HG03460 (cell line): ENCODE measurements around the gene ATIC.

Experiments
- ATAC-seq: cut with Tn5 transposase; IDR thresholded peaks from one replicate; pipeline ENCODE4 v1.9.1; 2021; ENCODE audit not compliant: unreplicated experiment

The ATIC gene

DNA sequence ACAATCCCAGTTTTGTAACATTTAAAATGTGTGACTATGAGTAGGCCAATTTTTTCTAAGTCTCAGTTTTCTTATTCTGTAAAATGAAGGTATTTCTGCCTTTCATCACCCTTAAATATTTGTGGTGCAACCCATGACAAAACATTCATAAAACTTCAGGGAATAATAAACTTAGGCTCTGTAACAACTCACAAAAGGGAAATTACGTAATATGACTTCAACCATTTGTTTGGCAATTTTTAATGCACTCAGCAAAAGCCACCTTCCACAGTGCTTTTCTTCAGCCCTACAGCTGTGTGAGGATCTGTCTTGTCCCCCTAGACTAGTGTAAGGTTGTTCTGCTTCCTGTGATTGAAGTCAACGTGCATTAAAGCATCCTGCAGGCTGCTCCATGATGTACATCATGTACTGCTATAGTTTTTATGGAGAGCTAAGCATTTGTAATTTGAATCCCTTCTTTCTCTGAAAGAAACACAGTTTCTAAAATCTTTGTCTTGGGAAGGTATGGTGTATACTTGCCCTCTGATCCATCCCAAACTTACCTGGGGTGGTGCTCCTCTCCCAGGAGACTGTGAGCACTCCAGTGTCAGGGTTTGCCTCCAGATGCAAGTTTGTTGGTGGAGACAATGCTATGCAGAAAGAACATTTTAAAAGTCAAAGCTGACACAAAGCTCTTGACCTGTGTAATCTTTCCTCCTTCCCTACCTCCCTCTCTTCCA lies 84.9 kb downstream of the ATIC start:
- ATAC-seq = no peak

DNA sequence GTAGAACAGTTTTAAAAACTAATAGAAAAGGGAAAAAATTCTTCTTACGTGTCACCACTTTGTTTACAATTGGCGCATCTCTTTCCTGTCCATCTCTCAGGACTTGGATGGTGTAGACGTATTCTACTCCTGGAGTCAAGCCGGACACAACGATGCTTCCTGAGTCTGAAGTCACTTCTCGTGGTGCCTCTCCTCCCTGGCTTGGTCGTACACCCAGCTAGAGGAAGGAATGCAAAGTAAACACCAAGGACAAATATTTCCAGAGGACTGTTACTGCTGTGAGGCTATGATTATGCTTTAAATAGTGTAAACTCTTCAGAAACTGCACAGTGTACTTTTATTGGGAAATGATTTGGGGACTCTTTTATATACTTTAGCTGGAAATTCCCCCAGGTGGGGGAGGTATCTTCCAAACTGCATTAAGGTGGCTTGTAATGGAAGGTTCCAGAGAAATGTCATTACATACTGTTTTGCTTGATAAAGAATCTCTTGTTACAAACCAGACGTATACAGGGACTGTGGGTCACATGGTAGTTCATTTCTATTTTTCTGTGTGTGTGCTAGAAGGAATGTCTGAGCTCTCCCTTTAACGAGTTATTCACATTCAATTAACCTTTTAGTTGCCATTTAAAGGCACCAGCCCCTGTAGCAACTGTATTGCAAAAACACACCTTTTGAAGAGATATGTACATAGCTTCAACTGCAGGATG lies 85.9 kb downstream of the ATIC start:
- no peak for ATAC-seq

DNA sequence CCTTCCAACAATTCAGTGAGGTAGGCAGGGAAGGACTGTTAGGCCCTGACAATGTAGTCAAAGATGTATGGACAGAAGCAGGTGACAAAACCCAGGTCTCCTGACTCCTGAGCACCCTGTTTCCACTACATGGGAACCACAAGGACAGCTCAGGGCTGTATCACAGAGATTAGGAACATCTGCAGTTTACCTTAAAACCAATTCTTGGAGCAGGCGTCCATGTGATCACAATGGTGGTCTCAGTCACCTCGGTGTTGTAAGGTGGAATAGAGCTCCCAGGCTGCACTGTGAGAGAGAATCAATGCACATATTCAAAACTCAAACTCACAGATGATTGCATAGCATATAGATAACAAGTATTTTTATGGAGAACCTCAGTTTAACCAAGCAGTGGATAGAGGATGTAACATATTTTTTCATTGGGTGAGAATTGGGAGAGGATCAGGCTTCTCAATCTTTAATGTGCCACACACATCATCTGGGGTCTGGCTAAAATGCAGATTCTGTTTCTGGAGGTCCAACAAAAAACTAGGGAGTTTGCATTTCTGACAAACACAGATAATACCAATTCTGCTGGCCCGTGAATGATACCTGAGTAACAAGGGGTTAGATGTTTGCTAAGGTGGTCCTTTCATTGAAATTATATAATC lies 87.3 kb downstream of the ATIC start:
- ATAC-seq = no peak
